Smooth muscle cell (in vitro differentiated cells): ENCODE measurements around the gene ADGRA3. TPM values are rescaled to one million over a fixed set of nuclear protein-coding genes. Genes with fewer than 3 reads are reported as not detected.

Experiments used
- DNase-seq: peaks from one replicate; lab custom pipeline; 2025; ENCODE audit not compliant: unreplicated experiment; lab: John Stamatoyannopoulos, UW
- H2AFZ ChIP-seq: fragments of 200-600 bp; sonication (generic); 2 replicates; pipeline ENCODE4 v1.6.0; 2016; ENCODE audit warnings: antibody characterized with exemption, low read depth, mild to moderate bottlenecking
- H3F3A ChIP-seq: fragments of 200-600 bp; sonication (generic); 2 replicates; pipeline ENCODE4 v1.6.0; 2017; ENCODE audit warnings: antibody characterized with exemption, low read depth
- H3K27ac ChIP-seq: fragments of 200-600 bp; sonication (generic); 2 replicates; pipeline ENCODE4 v1.5.1; 2016; ENCODE audit warnings: low read depth, mild to moderate bottlenecking
- H3K27me3 ChIP-seq: fragments of 200-600 bp; sonication (generic); 2 replicates; pipeline ENCODE4 v1.6.1; 2016; ENCODE audit warnings: low read depth, mild to moderate bottlenecking
- H3K36me3 ChIP-seq: fragments of 200-600 bp; sonication (generic); 2 replicates; pipeline ENCODE4 v1.5.1; 2016; ENCODE audit warnings: low read depth
- H3K4me1 ChIP-seq: fragments of 200-600 bp; sonication (generic); 2 replicates; pipeline ENCODE4 v1.5.1; 2016; ENCODE audit warnings: low read depth
- H3K4me2 ChIP-seq: fragments of 200-600 bp; sonication (generic); 2 replicates; pipeline ENCODE4 v1.6.0; 2016; ENCODE audit warnings: mild to moderate bottlenecking
- H3K4me3 ChIP-seq: fragments of 200-600 bp; sonication (generic); 2 replicates; pipeline ENCODE4 v1.5.1; 2016; ENCODE audit warnings: mild to moderate bottlenecking
- H3K79me2 ChIP-seq: fragments of 200-600 bp; sonication (generic); 2 replicates; pipeline ENCODE4 v1.6.0; 2016; ENCODE audit warnings: low read depth, mild to moderate bottlenecking
- H3K9ac ChIP-seq: fragments of 200-600 bp; sonication (generic); 2 replicates; pipeline ENCODE4 v1.6.0; 2016; ENCODE audit warnings: low read depth
- H3K9me3 ChIP-seq: fragments of 200-600 bp; sonication (generic); replicated peaks from 2 replicates; pipeline ENCODE4 v1.5.1; 2016; ENCODE audit warnings: low read depth
- H4K20me1 ChIP-seq: fragments of 200-600 bp; sonication (generic); 2 replicates; pipeline ENCODE4 v1.6.0; 2016; ENCODE audit warnings: low read depth
- CTCF ChIP-seq: fragments of 200-600 bp; sonication (generic); IDR thresholded peaks from 2 replicates; pipeline ENCODE4 v1.5.1; 2017; ENCODE audit warnings: borderline replicate concordance, mild to moderate bottlenecking, antibody characterized with exemption; ENCODE audit not compliant: insufficient read depth, poor library complexity, severe bottlenecking
- WGBS: methylation state at CpG from one replicate; pipeline ENCODE4 v1.1.7; 2016; ENCODE audit warnings: low lambda C conversion rate; 5-methylcytosine and 5-hydroxymethylcytosine counted together
- polyA plus RNA-seq: library from polyadenylated mRNA; unstranded; fragments of >200 nt; fragmentation: Nextera tagmentation; extraction: Ambion mirVana; gene quantifications from 2 replicates; pipeline ENCODE4 v1.2.1, GENCODE V29; 2016
- total RNA-seq: library from RNA; depleted of rRNA; stranded (reverse); fragments of >200 nt; gene quantifications from 2 replicates; pipeline ENCODE4 v1.2.3, GENCODE V29; 2014

Gene ADGRA3
- total and polyA plus RNA-seq, 2 experiments from 2014 or later: 24.4 to 54.8 TPM

GRCh38 chr4:22473268-22473667 is 42.6 kb downstream of the ADGRA3 start:
- 39% methylated on average over 4 of the region's 4 CpGs for WGBS
- H3F3A ChIP-seq: no peaks in the 10 kb centered on the region
- H3K27me3 ChIP-seq: no peaks in the 10 kb centered on the region
- H2AFZ ChIP-seq: no peak overlapping the region
- no peak overlapping the region for H3K9ac ChIP-seq
- DNase-seq: no peak
- no peaks in the 10 kb centered on the region for H3K4me1 ChIP-seq
- no peaks in the 10 kb centered on the region for H3K36me3 ChIP-seq
- H3K9me3 ChIP-seq: no peaks in the 10 kb centered on the region
- H3K4me3 ChIP-seq: no peak overlapping the region
- H3K27ac ChIP-seq: no peak overlapping the region
- H3K4me2 ChIP-seq: no peak overlapping the region
- H4K20me1 ChIP-seq: no peaks in the 10 kb centered on the region
- H3K79me2 ChIP-seq: peaks cover 16% of the 10 kb centered on the region
- no peak for TF ChIP-seq CTCF

GRCh38 chr4:22471999-22472461 is 43.8 kb downstream of the ADGRA3 start:
- H3K4me1 ChIP-seq: no peaks in the 10 kb centered on the region
- TF ChIP-seq CTCF: no peak
- no peak overlapping the region for H3K4me3 ChIP-seq
- H3K4me2 ChIP-seq: no peak overlapping the region
- H3K27me3 ChIP-seq: no peaks in the 10 kb centered on the region
- H3F3A ChIP-seq: no peaks in the 10 kb centered on the region
- H3K27ac ChIP-seq: no peak overlapping the region
- H2AFZ ChIP-seq: no peak overlapping the region
- WGBS: 79% methylated on average over 4 of the region's 4 CpGs
- H3K9ac ChIP-seq: no peak overlapping the region
- no peak for DNase-seq
- peaks cover 16% of the 10 kb centered on the region for H3K79me2 ChIP-seq
- H4K20me1 ChIP-seq: no peaks in the 10 kb centered on the region
- H3K36me3 ChIP-seq: no peaks in the 10 kb centered on the region
- H3K9me3 ChIP-seq: no peaks in the 10 kb centered on the region

GRCh38 chr4:22471419-22471818 is 44.4 kb downstream of the ADGRA3 start:
- Histone ChIP-seq H3K27me3 (no peaks in the 10 kb centered on the region), H3F3A (no peaks in the 10 kb centered on the region), H3K9me3 (no peaks in the 10 kb centered on the region), H3K9ac (no peak overlapping the region), H3K36me3 (no peaks in the 10 kb centered on the region), H4K20me1 (no peaks in the 10 kb centered on the region), H3K4me1 (no peaks in the 10 kb centered on the region), H3K79me2 (peaks cover 16% of the 10 kb centered on the region), H2AFZ (no peak overlapping the region), H3K4me3 (no peak overlapping the region), H3K27ac (no peak overlapping the region), H3K4me2 (no peak overlapping the region)
- no peak for TF ChIP-seq CTCF
- WGBS: 72% methylated on average over 4 of the region's 4 CpGs
- no peak for DNase-seq

DNA sequence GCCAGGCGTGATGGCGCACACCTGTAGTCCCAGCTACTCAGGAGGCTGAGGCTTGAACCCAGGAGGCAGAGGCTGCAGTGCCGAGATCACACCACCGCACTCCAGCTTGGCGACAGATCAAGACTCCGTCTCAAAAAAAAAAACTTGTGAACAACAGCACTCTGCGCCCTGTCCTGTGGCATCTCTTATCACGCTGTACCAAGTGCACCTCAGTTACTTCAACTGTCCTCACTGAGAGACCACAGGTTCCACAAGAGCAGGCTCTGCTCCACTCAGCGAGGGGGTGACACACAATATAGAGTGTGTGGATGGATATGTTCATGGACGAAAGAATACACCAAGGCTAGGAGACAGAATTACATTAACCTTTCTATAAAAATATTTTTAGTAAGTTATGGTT is 49.3 kb downstream of the ADGRA3 start:
- H3K4me1 ChIP-seq: no peaks in the 10 kb centered on the region
- peaks cover 5% of the 10 kb centered on the region for H4K20me1 ChIP-seq
- no peaks in the 10 kb centered on the region for H3K27me3 ChIP-seq
- H3K27ac ChIP-seq: no peak overlapping the region
- H3K4me2 ChIP-seq: no peak overlapping the region
- H3K9ac ChIP-seq: no peak overlapping the region
- H3F3A ChIP-seq: no peaks in the 10 kb centered on the region
- no peak overlapping the region for H2AFZ ChIP-seq
- no peak overlapping the region for H3K4me3 ChIP-seq
- H3K79me2 ChIP-seq: no peaks in the 10 kb centered on the region
- H3K36me3 ChIP-seq: no peaks in the 10 kb centered on the region
- H3K9me3 ChIP-seq: no peaks in the 10 kb centered on the region
- 88% methylated on average over 10 of the region's 10 CpGs for WGBS
- TF ChIP-seq CTCF: no peak
- DNase-seq: no peak
